ENCODE results near the gene DCST1.

GRCh38 chr1:155039308-155039669, 5.7 kb downstream of the DCST1 start:
- TF ChIP-seq CTCF (conservative IDR thresholded peaks at IDR 0.05) (no peak), EZH2 (IDR thresholded peaks at IDR 0.05; ENCODE audit: low read depth) (no peak)
